ENCODE data around the gene BCL7B. TPM values are rescaled to one million over a fixed set of nuclear protein-coding genes. Genes with fewer than 3 reads are reported as not detected.

Gene BCL7B
- 82.9 TPM for total RNA-seq
- long read RNA-seq, transcript BCL7B-201 (6 exons, 1,975 nt) = major isoform, 177 of 221 reads
- long read RNA-seq, transcript BCL7B-210 (6 exons, 1,638 nt) = minor isoform, 5 of 221 reads
- long read RNA-seq, transcript BCL7B-206 (7 exons, 985 nt) = minor isoform, 12 of 221 reads
- long read RNA-seq, partial matches to known transcripts = 7 of 221 reads
- long read RNA-seq, other reads (novel, unspliced or antisense) = 13 of 221 reads

GRCh38 chr7:73557397-73558257 lies at the start of gene BCL7B:
Gene BCL7B (minus strand): TSS chr7:73557690. CDS start chr7:73557578, 112 bp downstream.
- H3K27ac ChIP-seq (replicated peaks) = peak within 1 kb of the TSS; percentile 100
- TF ChIP-seq CTCF (IDR thresholded peaks at IDR 0.05; ENCODE audit: borderline replicate concordance) = no peak

GRCh38 chr7:73605601-73606220 lies 48.2 kb upstream of the BCL7B start:
- intact Hi-C loops (cut with micrococcal nuclease) = loop anchor here (5.0 kb wide), 1 partner anchor 122 kb away; no protein-coding TSS in a partner anchor
- Histone ChIP-seq H3K36me3 (no peaks in the 10 kb centered on the region), H3K27me3 (ENCODE audit: low read depth) (peaks cover 64% of the 10 kb centered on the region), H3K9me3 (replicated peaks) (no peaks in the 10 kb centered on the region), H3K4me1 (peaks cover 4% of the 10 kb centered on the region), H3K27ac (replicated peaks) (no peak overlapping the region), H3K4me3 (no peak overlapping the region)
- no peak for DNase-seq
- TF ChIP-seq CTCF (IDR thresholded peaks at IDR 0.05; ENCODE audit: borderline replicate concordance) = no peak

More at GRCh38 chr7:73557397-73558257, at the start of gene BCL7B:
- intact Hi-C loops (cut with micrococcal nuclease) = no loop called here
- H3K9me3 ChIP-seq (replicated peaks) = no peaks in the 10 kb centered on the region
- peaks cover 50% of the 10 kb centered on the region for H3K4me1 ChIP-seq
- H3K4me3 ChIP-seq = peak within 1 kb of the TSS; percentile 77
- DNase-seq = peak; percentile 65
- H3K36me3 ChIP-seq = peaks cover 22% of the 10 kb centered on the region
- no peaks in the 10 kb centered on the region for H3K27me3 ChIP-seq (ENCODE audit: low read depth)

GRCh38 chr7:73602721-73603651 lies 45.5 kb upstream of the BCL7B start:
- intact Hi-C loops (cut with micrococcal nuclease) = no loop called here
- TF ChIP-seq CTCF (IDR thresholded peaks at IDR 0.05; ENCODE audit: borderline replicate concordance) = no peak
- no peak overlapping the region for H3K27ac ChIP-seq (replicated peaks)

GRCh38 chr7:73599916-73600315 lies 42.4 kb upstream of the BCL7B start:
- intact Hi-C loops (cut with micrococcal nuclease) = no loop called here
- no peaks in the 10 kb centered on the region for H3K36me3 ChIP-seq
- no peak overlapping the region for H3K27ac ChIP-seq (replicated peaks)
- TF ChIP-seq CTCF (IDR thresholded peaks at IDR 0.05; ENCODE audit: borderline replicate concordance) = no peak
- H3K4me1 ChIP-seq = no peaks in the 10 kb centered on the region
- H3K4me3 ChIP-seq = no peak overlapping the region
- no peaks in the 10 kb centered on the region for H3K9me3 ChIP-seq (replicated peaks)
- DNase-seq = no peak
- peaks cover 72% of the 10 kb centered on the region for H3K27me3 ChIP-seq (ENCODE audit: low read depth)

More at GRCh38 chr7:73602721-73603651, 45.5 kb upstream of the BCL7B start:
- no peak for DNase-seq
- Histone ChIP-seq H3K4me1 (peaks cover 4% of the 10 kb centered on the region), H3K27me3 (ENCODE audit: low read depth) (peaks cover 71% of the 10 kb centered on the region), H3K36me3 (no peaks in the 10 kb centered on the region), H3K9me3 (replicated peaks) (no peaks in the 10 kb centered on the region), H3K4me3 (no peak overlapping the region)

All from left ventricle myocardium inferior (tissue), 1 donor.